ENCODE measurements around the gene UTP3. TPM values are rescaled to one million over a fixed set of nuclear protein-coding genes. Genes with fewer than 3 reads are reported as not detected.

UTP3 gene
- total and polyA plus RNA-seq, 4 donors = 6.5 to 12.8 (median 10.9) TPM

- H3K27me3 ChIP-seq (ENCODE audit: control insufficient read depth in 4 of 4, insufficient read depth in 4 of 4, low read length in 3 of 4) = no peaks in the 10 kb centered on the region
- WGBS = 9% methylated on average over 4 of the region's 4 CpGs
- TF ChIP-seq RXRA (IDR thresholded peaks at IDR 0.05) = no peak
- peak; percentile 52 for TF ChIP-seq CTCF (IDR thresholded peaks at IDR 0.05; ENCODE audit: low read depth, low read length, missing input control)
- no peak for TF ChIP-seq JUND (IDR thresholded peaks at IDR 0.05)
- TF ChIP-seq RAD21 (IDR thresholded peaks at IDR 0.05) = peak; percentile 80 to 86
- H3K4me1 ChIP-seq (ENCODE audit: control insufficient read depth in 4 of 4, insufficient read depth in 4 of 4, low read length in 3 of 4) = peaks cover 0 to 4% (median 2%) of the 10 kb centered on the region in 4 donors
- no peak overlapping the region for H3K4me3 ChIP-seq (ENCODE audit: low read depth in 1 of 3, low read length in 3 of 3)
- no peaks in the 10 kb centered on the region for H3K9me3 ChIP-seq (ENCODE audit: control insufficient read depth in 4 of 4, low read length in 3 of 4)
- peak overlapping the region in 1 of 2 donors; percentile 43 for H3K9ac ChIP-seq (ENCODE audit: low read depth in 1 of 2, low read length in 2 of 2)
- no peaks in the 10 kb centered on the region for H3K36me3 ChIP-seq (ENCODE audit: control insufficient read depth in 4 of 4, insufficient read depth in 3 of 4, low read depth in 1 of 4, low read length in 3 of 4)
- H3K27ac ChIP-seq (ENCODE audit: low read depth in 1 of 2, low read length in 2 of 2) = no peak overlapping the region
- DNase-seq (ENCODE audit: low spot score) = no peak
These were observed 36.3 kb upstream of the UTP3 start for GRCh38 chr4:70651864-70652506.

GRCh38 chr4:70654605-70655011 lies 33.7 kb upstream of the UTP3 start:
- Histone ChIP-seq H3K36me3 (ENCODE audit: control insufficient read depth in 4 of 4, insufficient read depth in 3 of 4, low read depth in 1 of 4, low read length in 3 of 4) (no peaks in the 10 kb centered on the region), H3K4me1 (ENCODE audit: control insufficient read depth in 4 of 4, insufficient read depth in 4 of 4, low read length in 3 of 4) (peaks cover 0 to 3% (median 1%) of the 10 kb centered on the region in 4 donors), H3K4me3 (ENCODE audit: low read depth in 1 of 3, low read length in 3 of 3) (no peak overlapping the region), H3K9ac (ENCODE audit: low read depth in 1 of 2, low read length in 2 of 2) (no peak overlapping the region), H3K27ac (ENCODE audit: low read depth in 1 of 2, low read length in 2 of 2) (no peak overlapping the region), H3K9me3 (ENCODE audit: control insufficient read depth in 4 of 4, low read length in 3 of 4) (no peaks in the 10 kb centered on the region), H3K27me3 (ENCODE audit: control insufficient read depth in 4 of 4, insufficient read depth in 4 of 4, low read length in 3 of 4) (no peaks in the 10 kb centered on the region)
- no peak for TF ChIP-seq REST (IDR thresholded peaks at IDR 0.05)
- no peak for TF ChIP-seq SP1 (IDR thresholded peaks at IDR 0.05)
- TF ChIP-seq RAD21 (IDR thresholded peaks at IDR 0.05) = no peak
- no peak for TF ChIP-seq TAF1 (conservative IDR thresholded peaks at IDR 0.05)
- no peak for TF ChIP-seq YY1 (IDR thresholded peaks at IDR 0.05)
- no peak for TF ChIP-seq RXRA (IDR thresholded peaks at IDR 0.05)
- no peak for TF ChIP-seq JUND (IDR thresholded peaks at IDR 0.05)
- TF ChIP-seq GABPA (IDR thresholded peaks at IDR 0.05 in 1 of 2, conservative IDR thresholded peaks at IDR 0.05 in 1 of 2) = no peak
- no peak for TF ChIP-seq HNF4A (conservative IDR thresholded peaks at IDR 0.05)
- TF ChIP-seq MAX (IDR thresholded peaks at IDR 0.05) = no peak
- no peak for TF ChIP-seq ATF3 (IDR thresholded peaks at IDR 0.05)
- TF ChIP-seq HNF4G (IDR thresholded peaks at IDR 0.05) = no peak
- 61% methylated on average over 5 of the region's 5 CpGs for WGBS
- no peak for DNase-seq (ENCODE audit: low spot score)
